SK-N-MC (cell line): Measurements from ENCODE around the gene KCTD5.
"Not testable (repeated sequence)": the region's sequence is repeated elsewhere in the genome, so short reads cannot be mapped to it uniquely, and the experiment has no call there.

Experiments used
- EZH2 ChIP-seq: fragments of 200-600 bp; sonication (generic); IDR thresholded peaks from one replicate; pipeline ENCODE4 v1.6.1; 2017; ENCODE audit warnings: antibody characterized with exemption
- POLR2AphosphoS5 ChIP-seq: IDR thresholded peaks from 2 replicates; pipeline ENCODE4 v1.6.1; 2012; ENCODE audit warnings: mild to moderate bottlenecking, low read depth, low read length, borderline replicate concordance

GRCh38 chr16:2669587-2669986, 12.7 kb upstream of the KCTD5 start:
- not testable (repeated sequence) for TF ChIP-seq POLR2AphosphoS5, EZH2
